ENCODE data around the gene TYMP.

DNA sequence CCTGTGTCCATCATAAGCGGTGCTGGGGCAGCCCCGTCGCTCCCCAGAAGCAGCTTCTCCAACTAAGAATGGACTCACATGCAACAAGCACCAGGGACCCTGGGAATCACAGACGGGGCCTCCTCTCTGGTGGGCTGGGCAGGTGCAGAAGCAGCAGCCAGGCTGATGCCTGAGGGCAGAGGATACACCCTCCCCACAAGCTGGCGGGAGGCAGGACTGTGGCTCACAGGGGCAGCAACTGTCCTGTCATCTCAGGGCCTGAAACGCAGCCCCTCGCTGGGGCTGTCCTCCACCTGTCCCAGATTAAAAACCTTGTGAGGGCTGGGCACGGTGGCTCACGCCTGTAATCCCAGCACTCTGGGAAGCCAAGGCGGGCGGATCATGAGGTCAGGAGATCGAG, 51.9 kb downstream of the TYMP start:
- TF ChIP-seq, protein P1, sequence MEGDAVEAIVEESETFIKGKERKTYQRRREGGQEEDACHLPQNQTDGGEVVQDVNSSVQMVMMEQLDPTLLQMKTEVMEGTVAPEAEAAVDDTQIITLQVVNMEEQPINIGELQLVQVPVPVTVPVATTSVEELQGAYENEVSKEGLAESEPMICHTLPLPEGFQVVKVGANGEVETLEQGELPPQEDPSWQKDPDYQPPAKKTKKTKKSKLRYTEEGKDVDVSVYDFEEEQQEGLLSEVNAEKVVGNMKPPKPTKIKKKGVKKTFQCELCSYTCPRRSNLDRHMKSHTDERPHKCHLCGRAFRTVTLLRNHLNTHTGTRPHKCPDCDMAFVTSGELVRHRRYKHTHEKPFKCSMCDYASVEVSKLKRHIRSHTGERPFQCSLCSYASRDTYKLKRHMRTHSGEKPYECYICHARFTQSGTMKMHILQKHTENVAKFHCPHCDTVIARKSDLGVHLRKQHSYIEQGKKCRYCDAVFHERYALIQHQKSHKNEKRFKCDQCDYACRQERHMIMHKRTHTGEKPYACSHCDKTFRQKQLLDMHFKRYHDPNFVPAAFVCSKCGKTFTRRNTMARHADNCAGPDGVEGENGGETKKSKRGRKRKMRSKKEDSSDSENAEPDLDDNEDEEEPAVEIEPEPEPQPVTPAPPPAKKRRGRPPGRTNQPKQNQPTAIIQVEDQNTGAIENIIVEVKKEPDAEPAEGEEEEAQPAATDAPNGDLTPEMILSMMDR (IDR thresholded peaks at IDR 0.05) = no peak
- TF ChIP-seq POLR2A (IDR thresholded peaks at IDR 0.05) (no peak), POLR2AphosphoS5 (IDR thresholded peaks at IDR 0.05) (no peak), EP300 (IDR thresholded peaks at IDR 0.05) (no peak)
